Cardiac fibroblast (primary cell): Measurements from ENCODE around the gene S100A9.

ENCODE experiments used
- DNase-seq, 2 donors: peaks; one replicate each; pipeline versions ENCODE4 v3.0.0 to v3.0.0-alpha.2; 2010; ENCODE audit warnings: low read depth in 2 of 2
- H3K4me3 ChIP-seq, 2 donors: replicated peaks in 1 of 2; 1 replicate in 1 of 2; 2 replicates in 1 of 2; pipeline ENCODE4 v1.5.1; 2011; ENCODE audit warnings: low read depth in 2 of 2, low read length in 2 of 2, mild to moderate bottlenecking in 2 of 2, moderate library complexity in 1 of 2
- TF ChIP-seq, protein P1 (sequence below): IDR thresholded peaks from one replicate; pipeline ENCODE4 v1.5.1; 2011; ENCODE audit warnings: low read depth, mild to moderate bottlenecking, low read length, inconsistent platforms

S100A9 gene

GRCh38 chr1:153389973-153390879 is 32.6 kb downstream of the S100A9 start:
- DNase-seq: no peak
- TF ChIP-seq, protein P1, sequence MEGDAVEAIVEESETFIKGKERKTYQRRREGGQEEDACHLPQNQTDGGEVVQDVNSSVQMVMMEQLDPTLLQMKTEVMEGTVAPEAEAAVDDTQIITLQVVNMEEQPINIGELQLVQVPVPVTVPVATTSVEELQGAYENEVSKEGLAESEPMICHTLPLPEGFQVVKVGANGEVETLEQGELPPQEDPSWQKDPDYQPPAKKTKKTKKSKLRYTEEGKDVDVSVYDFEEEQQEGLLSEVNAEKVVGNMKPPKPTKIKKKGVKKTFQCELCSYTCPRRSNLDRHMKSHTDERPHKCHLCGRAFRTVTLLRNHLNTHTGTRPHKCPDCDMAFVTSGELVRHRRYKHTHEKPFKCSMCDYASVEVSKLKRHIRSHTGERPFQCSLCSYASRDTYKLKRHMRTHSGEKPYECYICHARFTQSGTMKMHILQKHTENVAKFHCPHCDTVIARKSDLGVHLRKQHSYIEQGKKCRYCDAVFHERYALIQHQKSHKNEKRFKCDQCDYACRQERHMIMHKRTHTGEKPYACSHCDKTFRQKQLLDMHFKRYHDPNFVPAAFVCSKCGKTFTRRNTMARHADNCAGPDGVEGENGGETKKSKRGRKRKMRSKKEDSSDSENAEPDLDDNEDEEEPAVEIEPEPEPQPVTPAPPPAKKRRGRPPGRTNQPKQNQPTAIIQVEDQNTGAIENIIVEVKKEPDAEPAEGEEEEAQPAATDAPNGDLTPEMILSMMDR: no peak

GRCh38 chr1:153390938-153391710 is 33.5 kb downstream of the S100A9 start, which contains the start of gene S100A8:
Gene S100A8, minus strand, starts transcription at chr1:153391073. Its CDS starts 538 bp downstream, at chr1:153390535.
- DNase-seq: no peak
- TF ChIP-seq, protein P1: no peak
- no peak within 1 kb of the TSS for H3K4me3 ChIP-seq

More at GRCh38 chr1:153389973-153390879, 32.6 kb downstream of the S100A9 start:
- H3K4me3 ChIP-seq: no peak overlapping the region

DNA sequence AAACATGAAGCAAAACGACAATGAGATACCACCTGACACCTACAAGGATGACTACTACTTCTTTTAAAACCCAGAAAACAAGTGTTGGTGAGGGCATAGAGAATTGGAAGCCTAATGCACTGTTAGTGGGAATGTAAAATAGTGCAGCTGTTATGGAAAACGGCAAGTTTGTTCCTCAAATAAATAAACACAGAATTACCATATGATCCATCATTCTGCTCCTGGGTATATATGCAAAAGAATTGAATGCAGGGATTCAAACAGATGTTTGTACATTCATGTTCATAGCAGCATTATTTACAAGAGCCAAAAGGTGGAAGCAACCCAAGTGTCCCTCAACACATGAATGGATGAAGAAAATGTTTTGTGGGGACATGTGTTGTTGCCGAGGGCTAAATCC is 34.6 kb downstream of the S100A9 start:
- H3K4me3 ChIP-seq: no peak overlapping the region
- TF ChIP-seq, protein P1: no peak
- no peak for DNase-seq

DNA sequence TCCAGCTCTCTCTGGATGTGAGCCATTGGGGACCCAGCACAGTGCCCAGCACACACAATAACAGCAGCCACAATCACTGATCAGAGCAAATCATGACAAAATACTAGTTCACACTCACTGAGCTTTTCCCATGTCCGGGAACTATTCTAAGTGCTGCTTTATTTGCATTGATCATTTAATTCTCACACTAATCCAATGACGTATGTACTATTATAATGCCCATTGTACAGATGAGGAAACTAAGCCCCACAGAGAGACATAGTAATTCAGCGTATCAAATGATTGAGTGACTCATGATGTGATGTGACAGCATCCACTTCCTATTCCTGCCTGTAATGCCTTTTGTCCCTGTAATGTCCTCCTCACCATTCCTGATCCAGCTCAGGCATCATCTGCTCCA is 35.2 kb downstream of the S100A9 start:
- no peak for DNase-seq
- H3K4me3 ChIP-seq: no peak overlapping the region
- TF ChIP-seq, protein P1: no peak

GRCh38 chr1:153393926-153394325 is 36.3 kb downstream of the S100A9 start:
- TF ChIP-seq, protein P1: no peak
- H3K4me3 ChIP-seq: no peak overlapping the region
- no peak for DNase-seq

- DNase-seq: no peak
- TF ChIP-seq, protein P1: no peak
- no peak overlapping the region for H3K4me3 ChIP-seq
These were observed 36.7 kb downstream of the S100A9 start for GRCh38 chr1:153394391-153394790.
